Fibroblast of the conjunctiva (primary cell): ENCODE results near the gene ARHGEF25.
A peak's percentile ranks its signal among the peaks of the same experiment; 100 is the strongest.
"Not testable (repeated sequence)": the region's sequence is repeated elsewhere in the genome, so short reads cannot be mapped to it uniquely, and the experiment has no call there.

Source experiments
- DNase-seq: peaks from one replicate; pipeline ENCODE4 v3.0.0-alpha.2; 2010; ENCODE audit warnings: low read depth

The ARHGEF25 gene

DNA sequence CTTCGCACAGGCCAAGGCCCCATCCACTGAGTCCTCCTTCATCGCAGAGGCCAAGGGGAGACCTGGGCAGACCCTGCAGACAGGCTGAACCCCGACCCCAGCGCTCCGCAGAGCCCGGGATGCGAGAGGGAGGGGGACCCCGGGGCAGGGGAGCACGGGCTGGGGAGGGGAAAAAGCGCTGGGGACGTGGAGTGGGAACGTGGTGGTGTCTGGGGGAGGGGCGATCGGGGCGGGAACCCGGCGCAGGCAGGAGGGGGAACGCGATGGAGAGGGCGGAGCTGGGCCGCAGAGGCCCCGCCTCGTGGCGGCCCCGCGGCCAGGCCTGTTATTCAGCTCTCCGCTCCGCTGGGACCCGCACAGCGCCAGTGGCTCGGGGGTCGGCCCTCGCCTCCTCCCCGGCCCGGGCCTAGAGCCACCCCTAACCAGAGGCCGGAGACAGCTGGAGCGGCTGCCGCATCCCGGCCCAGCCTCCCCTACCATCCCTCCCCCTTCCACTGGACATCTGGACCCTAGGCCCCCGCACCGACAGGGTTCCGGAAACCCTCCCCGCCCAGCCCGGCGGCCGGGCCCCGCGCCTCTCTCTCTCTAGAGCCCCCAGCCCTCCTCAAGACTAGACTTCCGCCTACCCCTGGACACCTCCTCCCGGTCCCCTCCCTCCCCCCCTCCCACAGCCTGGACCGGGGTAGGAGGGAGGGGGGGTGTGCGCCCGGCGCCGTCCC lies at the start of gene ARHGEF25:
Gene ARHGEF25, plus strand, starts transcription at position 328 of the 719 bp plus-strand sequence. CDS start 460 bp downstream, outside the sequence.
- DNase-seq: no peak

GRCh38 chr12:57563358-57563757 lies 47.9 kb upstream of the ARHGEF25 start:
- no peak for DNase-seq

DNA sequence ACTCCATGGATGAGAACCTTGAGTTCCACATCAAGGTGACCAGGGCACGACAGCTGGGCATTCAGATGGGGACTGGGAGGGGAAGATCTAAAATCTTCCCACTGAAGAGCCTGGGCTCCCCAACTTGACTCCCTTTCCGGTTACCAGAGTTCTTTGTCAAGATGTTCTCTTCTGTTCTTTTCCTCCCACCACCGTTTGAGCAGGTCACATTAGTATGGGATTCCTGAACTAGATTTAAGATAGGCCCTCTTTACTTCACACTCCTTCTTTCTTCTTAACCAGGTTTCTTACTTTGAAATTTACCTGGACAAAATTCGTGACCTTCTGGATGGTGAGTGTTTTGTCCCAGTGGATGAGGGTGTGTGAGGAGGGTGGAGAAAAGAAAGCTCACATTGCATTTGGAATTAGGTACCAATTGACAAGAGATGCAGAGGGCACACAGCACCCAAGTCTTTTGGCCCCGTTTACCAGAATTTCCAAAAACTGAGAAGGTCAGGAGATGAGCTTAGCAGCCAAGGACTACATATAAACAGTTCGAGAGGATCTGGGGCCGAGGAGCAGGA lies 47.0 kb upstream of the ARHGEF25 start:
- DNase-seq: no peak

DNA sequence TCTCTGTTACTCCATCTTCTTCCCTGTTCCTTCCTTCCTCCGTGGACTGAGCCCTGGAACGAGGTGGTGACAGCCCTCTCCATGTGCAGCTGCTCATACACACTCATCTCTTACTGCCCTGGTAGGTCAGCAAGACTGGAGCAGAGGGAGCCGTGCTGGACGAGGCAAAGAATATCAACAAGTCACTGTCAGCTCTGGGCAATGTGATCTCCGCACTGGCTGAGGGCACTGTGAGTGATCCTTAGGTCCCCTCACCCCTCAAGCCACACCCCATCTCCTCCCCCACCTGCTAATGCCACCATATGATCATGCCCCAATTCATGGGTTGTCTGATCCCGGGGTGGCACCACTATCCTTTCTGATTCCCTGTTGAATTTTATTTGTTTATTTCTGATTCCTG lies 42.4 kb upstream of the ARHGEF25 start:
- DNase-seq: no peak

DNA sequence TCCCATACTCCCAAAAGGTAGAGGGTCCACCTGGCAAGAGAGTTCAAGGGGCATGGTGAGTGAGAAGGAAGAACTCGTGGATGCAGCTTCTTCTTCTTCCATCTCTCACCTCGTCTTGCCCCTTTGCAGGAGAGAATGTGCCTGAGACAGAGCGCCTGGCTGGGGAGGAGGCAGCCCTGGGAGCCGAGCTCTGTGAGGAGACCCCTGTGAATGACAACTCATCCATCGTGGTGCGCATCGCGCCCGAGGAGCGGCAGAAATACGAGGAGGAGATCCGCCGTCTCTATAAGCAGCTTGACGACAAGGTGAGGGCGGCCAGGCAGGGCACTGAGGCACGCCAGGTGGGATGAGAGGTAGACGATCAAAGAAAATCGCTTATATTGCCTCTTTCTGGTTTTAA lies 41.4 kb upstream of the ARHGEF25 start:
- DNase-seq: no peak

DNA sequence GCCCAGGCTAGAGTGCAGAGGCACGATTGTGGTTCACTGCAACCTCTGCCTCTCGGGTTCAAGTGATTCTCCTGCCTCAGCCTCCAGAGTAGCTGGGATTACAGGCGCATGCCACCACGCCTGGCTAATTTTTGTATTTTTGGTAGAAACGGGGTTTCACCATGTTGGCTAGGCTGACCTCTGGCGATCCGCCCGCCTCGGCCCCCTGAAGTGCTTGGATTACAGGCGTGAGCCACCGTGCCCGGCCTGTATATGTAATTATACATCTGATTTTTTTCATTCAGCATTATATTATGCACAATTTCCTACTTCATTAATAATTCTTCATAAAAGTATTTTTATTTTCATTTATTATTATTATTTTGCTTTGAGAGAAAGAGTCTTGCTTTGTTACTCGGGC lies 40.8 kb upstream of the ARHGEF25 start:
- DNase-seq: not testable (repeated sequence)

DNA sequence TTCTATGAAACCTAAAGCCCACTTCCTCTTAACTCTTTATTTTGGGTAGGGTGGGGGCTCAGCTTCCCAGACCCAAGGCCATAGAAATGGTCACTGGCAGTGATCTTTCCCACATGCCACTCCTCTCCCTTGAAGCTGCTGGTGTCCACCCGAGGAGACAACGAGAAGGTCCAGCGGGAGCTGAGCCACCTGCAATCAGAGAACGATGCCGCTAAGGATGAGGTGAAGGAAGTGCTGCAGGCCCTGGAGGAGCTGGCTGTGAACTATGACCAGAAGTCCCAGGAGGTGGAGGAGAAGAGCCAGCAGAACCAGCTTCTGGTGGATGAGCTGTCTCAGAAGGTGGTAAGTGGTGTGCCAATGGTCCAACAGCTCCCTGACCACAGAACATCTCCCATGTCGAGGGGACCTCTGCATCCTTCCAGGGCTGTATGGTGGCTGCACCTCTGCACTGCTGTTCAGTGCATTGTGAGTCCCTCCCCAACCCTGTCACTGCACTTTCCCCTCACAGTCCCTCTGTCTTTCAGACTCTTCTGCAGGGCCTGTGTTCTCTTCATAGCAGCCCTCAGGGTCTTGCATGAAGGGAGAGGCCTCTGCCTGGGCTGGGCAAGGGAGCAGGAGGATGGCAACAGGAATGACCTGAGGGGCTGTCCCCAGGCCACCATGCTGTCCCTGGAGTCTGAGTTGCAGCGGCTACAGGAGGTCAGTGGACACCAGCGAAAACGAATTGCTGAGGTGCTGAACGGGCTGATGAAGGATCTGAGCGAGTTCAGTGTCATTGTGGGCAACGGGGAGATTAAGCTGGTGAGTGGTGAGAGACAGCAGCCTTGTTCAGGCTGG lies 39.1 kb upstream of the ARHGEF25 start:
- DNase-seq: no peak

DNA sequence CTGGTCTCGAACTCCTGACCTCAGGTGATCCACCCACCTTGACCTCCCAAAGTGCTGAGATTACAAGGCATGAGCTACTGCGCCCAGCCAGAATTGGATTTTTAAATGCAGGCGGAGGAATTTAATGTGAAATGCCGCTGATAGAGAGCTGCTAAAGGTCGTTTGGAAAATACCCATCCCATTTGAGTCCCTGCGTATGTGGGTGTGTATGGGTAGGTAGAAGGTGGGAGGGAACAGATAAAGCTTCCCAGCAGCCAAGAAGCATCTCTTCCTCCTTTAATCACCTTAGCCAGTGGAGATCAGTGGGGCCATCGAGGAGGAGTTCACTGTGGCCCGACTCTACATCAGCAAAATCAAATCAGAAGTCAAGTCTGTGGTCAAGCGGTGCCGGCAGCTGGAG lies 36.4 kb upstream of the ARHGEF25 start:
- no peak for DNase-seq

DNA sequence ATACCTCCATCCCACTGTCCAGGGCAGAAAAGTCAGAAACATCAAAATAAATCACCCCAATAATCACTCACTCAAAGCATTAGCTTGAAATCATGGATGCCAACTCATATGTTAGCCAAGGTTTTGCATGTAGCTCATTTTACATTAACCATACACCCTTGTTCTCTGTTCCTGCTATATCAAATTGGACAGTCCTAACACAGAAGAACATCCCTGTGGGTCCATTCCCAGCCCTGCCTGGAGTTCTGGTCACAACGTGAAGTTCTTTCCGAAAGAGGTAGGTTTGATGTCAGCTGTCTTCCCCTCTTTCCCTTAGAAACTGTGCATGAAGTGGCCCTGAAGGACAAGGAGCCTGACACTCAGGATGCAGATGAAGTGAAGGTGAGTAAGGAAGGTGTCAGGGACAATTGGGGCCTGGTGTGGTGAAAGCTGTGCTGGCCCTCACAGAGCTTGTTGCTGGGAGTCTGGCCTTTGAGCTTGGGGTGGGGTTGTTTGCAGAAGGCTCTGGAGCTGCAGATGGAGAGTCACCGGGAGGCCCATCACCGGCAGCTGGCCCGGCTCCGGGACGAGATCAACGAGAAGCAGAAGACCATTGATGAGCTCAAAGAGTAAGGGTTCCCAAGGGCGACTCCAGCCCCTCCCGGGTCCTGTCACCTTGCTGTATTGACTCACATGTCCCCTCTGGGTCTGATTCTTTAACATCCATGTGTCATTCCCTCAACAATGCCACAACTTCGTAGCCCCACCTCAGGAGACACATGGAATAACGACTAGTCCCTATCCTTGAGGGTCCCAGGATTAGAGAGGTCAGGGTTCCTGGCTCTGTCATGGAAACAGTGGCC lies 35.2 kb upstream of the ARHGEF25 start:
- no peak for DNase-seq

GRCh38 chr12:57576613-57577160 lies 34.5 kb upstream of the ARHGEF25 start:
- DNase-seq: no peak

- no peak for DNase-seq
Measured at GRCh38 chr12:57577981-57578758, 33.1 kb upstream of the ARHGEF25 start.

GRCh38 chr12:57579011-57579410 lies 32.2 kb upstream of the ARHGEF25 start:
- DNase-seq: no peak

DNA sequence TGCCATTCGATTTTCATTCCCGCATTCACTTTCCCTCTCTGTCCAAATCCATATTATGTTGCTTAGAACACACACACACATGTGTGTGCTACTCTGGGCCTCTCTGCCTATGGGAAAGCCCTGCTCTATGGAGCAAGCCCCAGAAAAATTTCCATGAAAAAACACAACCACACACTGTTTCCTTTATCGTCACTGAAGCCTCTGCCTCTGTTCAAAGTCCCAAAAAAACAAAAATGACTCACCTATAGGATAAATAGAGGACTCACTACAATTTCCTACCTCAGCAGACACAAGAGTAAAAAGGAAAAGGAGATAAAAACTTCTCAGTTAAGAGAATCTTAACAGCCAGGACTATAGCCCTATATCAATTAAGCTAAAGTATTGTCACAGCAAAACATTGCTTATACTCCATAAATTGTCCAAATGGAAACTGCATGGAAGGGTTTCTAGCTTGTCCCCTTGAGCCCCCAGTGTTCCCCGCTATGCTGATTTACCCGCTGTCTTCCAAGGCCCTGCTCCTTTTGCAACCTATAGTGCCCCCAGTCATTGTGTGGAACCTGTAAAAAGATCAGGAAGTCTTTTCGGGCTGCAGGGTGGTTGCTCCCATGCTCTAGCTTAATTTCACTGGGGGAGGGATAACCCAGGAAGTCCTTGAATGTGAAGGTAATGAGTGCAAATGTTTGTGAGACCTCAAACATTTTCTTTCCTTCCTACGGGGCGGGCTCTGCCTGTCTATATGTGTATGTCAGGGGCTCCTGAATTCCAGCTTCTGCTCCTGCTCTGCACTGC lies 31.4 kb upstream of the ARHGEF25 start:
- DNase-seq: no peak

DNA sequence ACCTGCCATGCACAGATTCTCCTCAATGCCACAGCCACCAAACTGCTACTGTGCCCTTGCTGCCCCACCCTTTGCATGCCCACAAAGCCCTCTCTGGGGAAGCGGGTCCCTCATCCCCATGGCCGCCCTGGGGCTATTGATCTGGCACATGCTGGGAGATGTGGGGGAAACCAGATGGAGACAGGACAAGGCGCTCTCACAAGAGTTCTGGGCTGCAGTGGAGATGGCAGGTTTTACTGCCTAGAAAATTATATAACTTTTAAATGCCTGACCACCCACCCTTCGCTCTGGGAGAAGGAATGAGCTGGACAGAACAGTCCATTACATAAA lies 30.8 kb upstream of the ARHGEF25 start:
- DNase-seq: no peak

- no peak for DNase-seq
Measured at GRCh38 chr12:57581802-57582201, 29.4 kb upstream of the ARHGEF25 start.

- no peak for DNase-seq
Measured at GRCh38 chr12:57582440-57582839, 28.8 kb upstream of the ARHGEF25 start.

GRCh38 chr12:57583008-57583831 lies 28.0 kb upstream of the ARHGEF25 start:
- DNase-seq: peak; percentile 82

GRCh38 chr12:57584050-57584449 lies 27.2 kb upstream of the ARHGEF25 start:
- no peak for DNase-seq

DNA sequence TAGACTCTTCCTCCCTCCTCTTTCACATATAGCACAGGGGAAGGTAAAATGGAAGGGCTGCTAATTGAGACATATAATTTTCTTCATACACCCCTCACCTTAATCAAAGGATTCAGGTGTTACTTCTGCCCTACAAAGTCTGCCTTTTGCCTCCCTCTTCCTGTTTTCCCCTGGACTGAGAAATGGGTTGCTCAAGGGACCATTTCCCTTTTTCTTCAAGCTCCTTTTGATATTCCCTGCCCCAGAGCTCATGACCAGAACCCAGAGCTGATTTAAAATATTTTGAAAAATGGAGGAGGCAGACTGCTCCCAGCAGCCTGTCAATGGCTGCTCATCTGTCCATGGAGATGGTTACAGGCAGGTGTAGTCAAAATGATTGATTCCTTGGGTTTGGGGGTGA lies 26.5 kb upstream of the ARHGEF25 start:
- DNase-seq: no peak
